Lower lobe of right lung (tissue), 2 donors: ENCODE results near the gene GYS1. TPM values are rescaled to one million over a fixed set of nuclear protein-coding genes. Genes with fewer than 3 reads are reported as not detected.

Experiments
- ATAC-seq, 2 donors: fragments of 200-7000 bp; cut with Tn5 transposase; one replicate each; pipeline ENCODE4 v1.9.1; 2020 to 2022; ENCODE audit warnings: mild to moderate bottlenecking in 2 of 2, moderate library complexity in 2 of 2
- DNase-seq: peaks from one replicate; pipeline ENCODE4 v3.0.0-alpha.2; 2020
- H3K27ac ChIP-seq: fragments of 200-600 bp; one replicate; pipeline ENCODE4 v1.8.0; 2022
- H3K27me3 ChIP-seq: fragments of 200-600 bp; one replicate; pipeline ENCODE4 v1.8.0; 2022; ENCODE audit warnings: low read depth
- H3K36me3 ChIP-seq: fragments of 200-600 bp; one replicate; pipeline ENCODE4 v1.8.0; 2022; ENCODE audit warnings: mild to moderate bottlenecking
- H3K4me1 ChIP-seq: fragments of 200-600 bp; one replicate; pipeline ENCODE4 v1.8.0; 2022
- H3K4me3 ChIP-seq: fragments of 200-600 bp; one replicate; pipeline ENCODE4 v1.8.0; 2022; ENCODE audit warnings: mild to moderate bottlenecking
- H3K9me3 ChIP-seq: fragments of 200-600 bp; one replicate; pipeline ENCODE4 v1.8.0; 2022
- CTCF ChIP-seq: fragments of 200-600 bp; IDR thresholded peaks from one replicate; pipeline ENCODE4 v1.8.0; 2022; ENCODE audit warnings: antibody characterized with exemption, mild to moderate bottlenecking
- intact Hi-C: fragments of 100-400 bp; cut with DNase I; formaldehyde crosslinking; loops from one replicate; pipeline ENCODE4 v1.11.0; 2022
- total RNA-seq: library from RNA; stranded (reverse); fragmentation: NEBNext Ultra II Directional; extraction: Animal tissue kit (Norgen Biotek cat#: 25700); gene quantifications from one replicate; pipeline ENCODE4 v1.2.1, GENCODE V29; 2021
- donor health status: DM: no; HTN: yes; CAD: no; lungs with severe emphysema.

GYS1 gene
- total RNA-seq, 1 donor from 2014 or later: 24.8 TPM

DNA sequence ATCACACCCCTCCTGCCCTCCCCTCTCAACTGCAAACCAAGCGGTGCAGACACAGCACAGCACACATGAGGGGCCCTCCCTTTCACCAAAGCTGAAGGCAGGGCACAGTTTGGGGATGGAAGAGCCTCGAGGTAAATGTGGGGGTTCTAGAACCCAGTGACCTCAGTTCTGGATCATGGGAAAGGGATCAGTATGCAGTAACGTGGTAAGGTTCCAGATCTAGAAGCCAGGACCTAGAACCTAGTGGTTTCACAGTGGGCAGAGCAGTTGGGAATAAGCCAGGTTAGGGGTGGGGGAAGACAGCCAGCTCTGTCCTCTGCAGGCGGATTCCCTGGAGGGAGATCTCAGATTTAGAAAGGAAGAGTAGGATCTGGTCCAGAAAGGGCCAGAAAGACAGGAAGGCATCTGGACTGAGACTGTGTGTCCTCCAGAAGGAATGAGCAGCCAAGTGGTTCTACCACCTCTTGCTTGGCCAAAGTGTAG, 24.9 kb downstream of the GYS1 start:
- Histone ChIP-seq H3K4me1 (peaks cover 47% of the 10 kb centered on the region), H3K27ac (peak overlapping the region; percentile 25), H3K4me3 (no peak overlapping the region), H3K27me3 (no peaks in the 10 kb centered on the region), H3K36me3 (peaks cover 70% of the 10 kb centered on the region), H3K9me3 (no peaks in the 10 kb centered on the region)
- no peak for TF ChIP-seq CTCF
- intact Hi-C loops: no loop called here
- no peak for DNase-seq
- no peak for ATAC-seq

DNA sequence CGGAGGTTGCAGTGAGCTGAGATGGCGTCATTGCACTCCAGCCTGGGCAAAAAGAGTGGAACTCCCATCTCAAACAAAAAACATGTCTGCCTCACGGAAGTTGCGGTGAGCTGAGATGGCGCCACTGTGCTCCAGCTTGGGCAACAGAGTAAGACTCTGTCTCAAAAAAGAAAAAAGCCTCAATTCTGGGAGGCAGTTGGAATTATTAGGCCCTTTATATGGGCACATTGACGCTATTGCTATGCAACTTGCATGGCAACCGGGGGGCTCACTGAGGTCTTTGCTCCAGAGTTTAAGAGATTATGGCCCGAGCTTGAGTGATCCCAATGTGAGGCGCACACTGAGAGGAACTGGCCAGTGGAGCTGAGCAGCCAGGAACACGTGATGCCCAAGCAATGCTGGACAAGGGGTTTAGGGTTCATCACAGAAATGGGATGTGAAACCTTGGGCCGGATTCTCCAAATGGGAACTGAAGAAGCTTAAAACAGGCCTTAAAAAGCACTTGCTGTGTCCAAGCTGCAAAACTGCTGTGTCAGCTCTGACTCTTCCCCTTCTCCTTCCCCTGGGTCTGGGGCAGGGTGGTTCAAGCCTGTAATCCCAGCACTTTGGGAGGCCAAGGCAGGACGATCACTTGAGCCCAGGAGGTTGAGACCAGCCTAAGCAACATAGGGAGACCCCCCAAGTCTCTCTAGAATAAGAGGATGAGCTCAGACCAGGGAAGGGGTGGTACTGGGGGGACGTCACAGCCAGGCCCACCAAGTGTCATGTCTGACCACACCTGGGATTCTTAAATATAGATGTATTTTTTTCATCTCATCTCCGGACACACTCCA, 25.5 kb downstream of the GYS1 start:
- ATAC-seq (peak in 1 of 2 donors; percentile 5), DNase-seq (peak; percentile 77)
- Histone ChIP-seq H3K27ac (peak overlapping the region; percentile 93), H3K27me3 (no peaks in the 10 kb centered on the region), H3K4me1 (peaks cover 47% of the 10 kb centered on the region), H3K36me3 (peaks cover 63% of the 10 kb centered on the region), H3K9me3 (no peaks in the 10 kb centered on the region), H3K4me3 (peak overlapping the region; percentile 96)
- intact Hi-C loops: no loop called here
- TF ChIP-seq CTCF: no peak

DNA sequence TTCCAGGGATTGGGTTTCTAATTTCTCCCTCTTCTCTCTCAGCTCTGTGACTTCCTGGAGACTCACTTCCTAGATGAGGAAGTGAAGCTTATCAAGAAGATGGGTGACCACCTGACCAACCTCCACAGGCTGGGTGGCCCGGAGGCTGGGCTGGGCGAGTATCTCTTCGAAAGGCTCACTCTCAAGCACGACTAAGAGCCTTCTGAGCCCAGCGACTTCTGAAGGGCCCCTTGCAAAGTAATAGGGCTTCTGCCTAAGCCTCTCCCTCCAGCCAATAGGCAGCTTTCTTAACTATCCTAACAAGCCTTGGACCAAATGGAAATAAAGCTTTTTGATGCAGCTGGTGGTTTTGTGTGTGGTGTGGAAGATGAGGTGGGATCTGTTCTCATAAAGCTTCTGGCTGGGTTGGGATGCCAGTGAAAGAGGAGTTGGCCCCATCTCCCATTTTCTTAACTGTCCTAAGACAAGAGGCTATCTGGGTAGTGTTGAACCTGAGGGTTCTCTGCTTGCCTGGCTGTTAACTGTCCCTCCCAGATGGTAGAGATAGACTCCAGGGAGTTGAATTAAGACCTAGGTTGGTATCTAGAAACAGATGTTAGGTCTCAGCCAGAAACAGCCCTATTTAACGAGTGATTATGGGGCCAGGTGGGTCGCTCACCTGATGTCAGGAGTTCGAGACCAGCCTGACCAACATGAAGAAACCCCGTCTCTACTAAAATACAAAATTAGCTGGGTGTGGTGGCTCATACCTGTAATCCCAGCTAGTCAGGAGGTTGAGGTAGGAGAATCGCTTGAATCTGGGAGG, 26.4 kb downstream of the GYS1 start:
- DNase-seq (no peak), ATAC-seq (no peak)
- TF ChIP-seq CTCF: no peak
- no peaks in the 10 kb centered on the region for H3K9me3 ChIP-seq
- intact Hi-C loops: no loop called here
- peak overlapping the region; percentile 93 for H3K27ac ChIP-seq
- H3K4me3 ChIP-seq: peak overlapping the region; percentile 96
- H3K36me3 ChIP-seq: peaks cover 55% of the 10 kb centered on the region
- H3K27me3 ChIP-seq: no peaks in the 10 kb centered on the region
- peaks cover 55% of the 10 kb centered on the region for H3K4me1 ChIP-seq

GRCh38 chr19:48965806-48966540, 27.1 kb downstream of the GYS1 start:
- no peak for TF ChIP-seq CTCF
- DNase-seq (peak; percentile 93), ATAC-seq (peak; percentile 66 to 77)
- Histone ChIP-seq H3K27me3 (no peaks in the 10 kb centered on the region), H3K36me3 (peaks cover 51% of the 10 kb centered on the region), H3K4me3 (peak overlapping the region; percentile 96), H3K4me1 (peaks cover 55% of the 10 kb centered on the region), H3K27ac (peak overlapping the region; percentile 93), H3K9me3 (no peaks in the 10 kb centered on the region)
- intact Hi-C loops: no loop called here
